ENCODE measurements around the gene DND1.
"Not testable (repeated sequence)": the region's sequence is repeated elsewhere in the genome, so short reads cannot be mapped to it uniquely, and the experiment has no call there.

The DND1 gene

DNA sequence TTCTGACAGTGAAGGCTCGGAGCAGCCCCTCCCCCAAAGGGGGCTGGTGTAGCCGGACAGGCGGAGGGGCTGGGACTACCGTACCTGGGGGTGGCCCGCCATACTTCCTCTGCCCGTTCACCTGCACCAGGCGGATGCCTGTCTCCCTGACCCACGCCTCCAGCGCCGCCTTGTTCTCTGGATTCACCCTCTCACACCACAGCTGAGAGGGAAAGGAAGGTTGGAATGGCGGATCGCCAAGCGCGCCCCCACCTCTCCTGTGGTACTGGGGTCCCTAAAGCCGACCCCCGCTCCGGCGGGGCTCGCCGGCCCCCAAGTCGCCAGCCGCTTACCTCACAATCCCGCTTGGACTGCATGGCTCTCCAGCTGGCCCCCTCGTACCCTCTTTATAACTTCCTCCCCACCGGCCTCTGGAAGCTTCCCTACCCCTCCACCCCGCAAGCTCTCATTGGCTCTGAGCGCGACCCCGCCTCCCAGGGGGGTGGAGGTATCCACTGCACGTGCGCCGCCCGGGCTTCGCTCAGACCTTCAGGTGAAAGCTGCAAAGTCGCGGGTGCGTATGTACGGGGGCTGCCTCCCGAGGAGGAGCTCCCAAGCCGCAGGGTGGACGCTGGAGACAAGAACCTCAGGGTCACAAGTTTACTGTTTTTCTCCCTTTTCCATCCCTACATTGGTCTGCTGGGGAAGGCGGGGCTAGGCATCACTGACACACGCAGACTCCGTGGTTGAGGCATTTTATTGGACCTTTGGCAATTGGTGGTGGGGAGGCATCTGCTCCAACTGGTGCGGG lies at the start of gene DND1:
TSS of gene DND1 (minus strand) at position 390 of the 790 bp plus-strand sequence. CDS start at position 356, 34 bp downstream.
- no peak for DNase-seq

DNA sequence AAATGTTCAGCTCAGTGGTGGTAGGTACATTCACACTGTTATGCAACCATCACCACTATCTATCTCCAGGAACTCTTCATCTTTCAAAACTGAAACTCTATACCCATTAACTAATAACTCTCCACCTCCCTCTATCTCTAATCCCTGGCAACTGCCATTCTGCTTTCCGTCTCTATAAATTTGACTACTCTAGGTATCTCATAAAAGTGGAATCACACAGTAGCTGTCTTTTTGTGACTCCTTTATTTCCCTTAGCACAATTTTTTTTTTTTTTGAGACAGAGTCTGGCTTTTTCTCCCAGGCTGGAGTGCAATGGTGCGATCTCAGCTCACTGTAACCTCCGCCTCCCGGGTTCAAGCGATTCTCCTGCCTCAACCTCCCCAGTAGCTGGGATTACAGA lies 48.0 kb upstream of the DND1 start:
- not testable (repeated sequence) for DNase-seq

DNA sequence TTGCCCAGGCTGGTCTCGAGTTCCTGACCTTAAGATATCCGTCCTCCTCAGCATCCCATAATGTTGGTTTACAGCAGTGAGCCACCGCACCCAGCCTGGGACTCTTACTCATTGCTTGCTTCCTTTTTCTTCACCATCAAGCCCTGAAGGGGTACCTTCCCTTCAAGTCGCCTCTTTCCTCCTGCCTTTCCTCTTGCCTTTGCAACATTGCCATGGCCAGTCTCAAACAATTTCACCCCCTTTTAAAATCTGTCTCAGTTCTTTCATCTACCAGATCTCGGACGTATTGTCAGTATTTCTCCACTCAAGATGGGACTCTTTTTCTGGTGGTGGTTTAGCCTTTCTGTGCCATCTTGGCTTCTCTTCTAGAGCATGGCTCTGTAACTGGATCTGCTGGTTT lies 47.4 kb upstream of the DND1 start:
- peak; percentile 45 for DNase-seq

GRCh38 chr5:140718266-140718592 lies 44.9 kb upstream of the DND1 start:
- DNase-seq = no peak

GRCh38 chr5:140716238-140716637 lies 42.9 kb upstream of the DND1 start:
- not testable (repeated sequence) for DNase-seq

GRCh38 chr5:140713562-140714094 lies 40.3 kb upstream of the DND1 start:
- DNase-seq = no peak

GRCh38 chr5:140711794-140712193 lies 38.4 kb upstream of the DND1 start:
- DNase-seq = no peak

- DNase-seq = peak; percentile 96
These were observed 37.6 kb upstream of the DND1 start for GRCh38 chr5:140710899-140711552.

DNA sequence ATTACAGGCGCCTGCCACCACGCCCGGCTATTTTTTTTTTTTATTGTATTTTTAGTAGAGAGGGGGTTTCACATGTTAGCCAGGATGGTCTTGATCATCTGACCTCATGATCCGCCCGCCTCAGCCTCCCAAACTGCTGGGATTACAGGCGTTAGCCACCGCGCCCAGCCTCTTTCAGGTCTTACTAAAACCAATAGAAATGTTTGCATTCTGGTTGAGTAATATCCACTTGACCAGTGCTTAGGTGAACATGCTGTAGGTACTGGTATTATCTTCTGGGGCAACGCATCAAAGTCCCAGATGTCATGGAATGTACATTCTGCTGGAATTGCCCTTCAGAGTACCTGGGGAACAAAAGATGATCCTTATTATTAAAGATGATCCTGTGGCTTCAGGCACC lies 35.4 kb upstream of the DND1 start:
- not testable (repeated sequence) for DNase-seq

DNA sequence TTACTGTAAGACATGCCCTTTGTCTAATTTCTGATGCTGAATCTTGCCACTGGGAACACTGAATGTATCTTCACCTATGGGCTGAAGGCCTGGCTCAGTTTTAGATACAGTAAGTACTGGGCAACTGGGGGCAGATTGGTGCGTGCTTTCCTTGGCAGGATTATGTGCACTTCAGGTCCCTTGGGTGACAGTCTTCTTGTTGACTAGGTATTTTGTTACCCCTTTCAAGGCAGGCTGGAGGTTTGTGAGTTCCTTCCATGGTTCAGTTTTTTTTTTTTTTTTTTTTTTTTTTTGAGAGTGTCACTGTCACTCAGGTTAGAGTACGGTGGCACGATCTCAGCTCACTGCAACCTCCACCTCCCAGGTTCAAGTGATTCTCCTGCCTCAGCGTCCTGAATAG lies 34.4 kb upstream of the DND1 start:
- DNase-seq = no peak

- peak; percentile 99 for DNase-seq
These were observed 27.1 kb upstream of the DND1 start, which contains the start of gene ZMAT2 for GRCh38 chr5:140700177-140701144. ZMAT2 (plus strand) TSS chr5:140700447; CDS start chr5:140700461, 14 bp downstream.

- no peak for DNase-seq
These were observed 23.6 kb upstream of the DND1 start for GRCh38 chr5:140696891-140697492.

DNA sequence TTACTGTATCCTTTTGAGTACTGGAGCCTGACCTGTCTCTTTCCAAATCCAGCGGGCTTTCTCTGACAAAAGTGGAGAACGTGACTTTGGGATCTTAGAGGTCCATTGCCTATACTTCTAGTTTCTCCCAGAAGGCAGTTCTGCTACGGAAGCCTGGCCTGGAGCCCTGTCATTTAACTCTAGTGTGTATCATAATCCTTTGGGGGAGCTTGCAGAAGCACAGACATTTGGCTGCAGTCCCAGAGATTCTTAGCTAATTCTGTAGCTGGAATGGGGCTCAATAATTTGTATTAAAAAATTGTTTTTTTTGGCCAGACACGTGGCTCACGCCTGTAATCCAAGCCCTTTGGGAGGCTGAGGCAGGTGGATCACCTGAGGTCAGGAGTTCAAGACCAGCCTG lies 20.9 kb upstream of the DND1 start:
- no peak for DNase-seq

DNA sequence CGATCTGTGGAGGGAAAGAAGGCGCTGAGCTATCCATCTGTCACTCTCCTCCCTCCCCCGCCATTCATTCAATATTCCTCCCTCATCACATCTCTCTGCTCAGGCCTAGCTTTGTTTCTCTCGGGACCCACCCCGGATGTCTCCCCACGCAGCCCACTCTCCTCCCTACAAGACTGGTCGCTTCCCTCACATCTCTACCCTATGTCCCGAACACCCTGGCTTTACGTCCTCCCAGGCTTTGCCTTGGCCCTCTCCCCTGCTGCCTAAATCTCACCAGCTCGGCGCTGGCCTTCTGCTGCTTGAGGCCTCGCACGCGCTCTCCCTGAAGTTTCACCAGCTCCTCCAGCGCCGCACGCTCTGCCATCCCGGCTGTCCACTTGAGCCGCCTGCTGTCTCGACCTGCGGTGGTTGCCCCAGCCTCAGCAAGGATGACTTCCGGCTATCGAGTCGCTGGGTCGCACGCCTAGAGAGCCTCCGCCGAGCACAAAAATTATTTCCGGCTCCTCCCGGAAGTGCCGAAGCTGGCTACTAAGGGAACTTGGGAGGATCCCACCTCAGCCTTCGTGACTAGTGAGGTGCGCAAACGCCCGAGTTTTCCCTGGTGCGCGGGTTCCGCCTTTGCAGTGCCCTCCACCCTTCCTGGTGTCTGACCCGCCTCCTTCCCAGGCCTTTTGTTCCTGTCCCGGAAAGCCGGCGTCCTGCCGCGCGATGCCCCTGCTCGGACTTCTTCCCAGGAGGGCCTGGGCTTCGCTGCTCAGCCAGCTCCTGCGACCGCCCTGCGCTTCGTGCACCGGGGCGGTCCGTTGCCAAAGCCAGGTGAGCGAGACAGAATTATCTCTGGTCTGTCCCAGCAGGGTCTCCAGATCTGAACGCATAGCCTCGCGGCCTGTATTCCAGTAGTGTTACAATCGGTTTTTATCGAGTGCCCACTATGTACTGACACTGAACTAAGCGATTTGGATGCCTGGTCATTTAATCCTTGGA lies 17.9 kb upstream of the DND1 start, which contains the start of the genes HARS1 and HARS2:
TSS of gene HARS1 (minus strand) at position 430 of the 984 bp plus-strand sequence. CDS start at position 364, 66 bp downstream.
TSS of gene HARS2 (plus strand) at position 515 of the 984 bp plus-strand sequence. CDS start at position 709, 194 bp downstream.
- DNase-seq = peak; percentile 99

DNA sequence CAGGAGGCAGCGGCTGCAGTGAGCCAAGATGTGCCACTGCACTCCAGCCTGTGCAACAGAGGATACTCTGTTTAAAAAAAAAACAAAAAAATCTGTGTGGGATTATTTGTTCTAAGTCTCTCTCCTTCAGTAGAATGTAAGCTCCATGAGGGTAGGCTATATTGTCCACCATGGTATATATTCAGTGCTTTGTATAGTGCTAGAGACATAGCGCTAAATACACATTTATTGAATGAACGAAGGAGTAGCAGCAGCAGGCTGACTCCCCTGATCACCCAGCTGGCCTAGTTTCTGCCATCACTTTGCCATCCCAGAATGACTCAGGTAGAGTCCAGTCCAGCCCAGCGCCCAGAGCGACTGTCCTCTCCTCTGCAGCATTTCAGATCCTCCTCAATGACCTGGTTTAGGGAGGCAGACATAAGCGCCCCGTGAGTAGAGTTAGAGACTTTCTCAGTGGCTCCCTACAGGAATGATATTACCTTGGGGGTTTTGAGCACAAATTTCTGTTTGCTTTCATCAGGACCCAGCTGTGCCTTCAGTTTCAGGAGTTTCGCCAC lies 17.1 kb upstream of the DND1 start:
- no peak for DNase-seq

GRCh38 chr5:140678993-140679392 lies 5.6 kb upstream of the DND1 start:
- no peak for DNase-seq

DNA sequence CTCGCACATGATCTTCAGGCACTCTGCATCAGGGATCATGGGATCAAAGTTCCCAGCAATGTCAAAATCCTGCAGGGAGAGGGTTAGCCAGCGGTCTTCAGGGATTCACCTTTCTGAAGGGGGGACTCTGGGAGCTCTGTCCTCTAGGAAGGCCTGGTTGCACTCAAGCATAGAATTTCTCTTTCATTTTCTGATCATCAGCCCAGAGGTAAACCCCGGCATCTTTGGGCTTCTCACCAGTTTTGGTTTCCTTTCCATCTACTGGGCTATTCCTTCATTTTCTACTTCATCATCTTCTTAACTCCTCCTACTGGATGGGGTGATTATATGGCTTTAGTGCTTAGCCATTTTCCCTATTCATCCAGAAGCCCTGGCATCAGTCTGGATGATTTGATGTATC lies 4.6 kb upstream of the DND1 start:
- no peak for DNase-seq

- no peak for DNase-seq
These were observed 1.3 kb upstream of the DND1 start for GRCh38 chr5:140674629-140675028.

GRCh38 chr5:140674211-140674610 lies 835 bp upstream of the DND1 start:
- DNase-seq = no peak

DNA sequence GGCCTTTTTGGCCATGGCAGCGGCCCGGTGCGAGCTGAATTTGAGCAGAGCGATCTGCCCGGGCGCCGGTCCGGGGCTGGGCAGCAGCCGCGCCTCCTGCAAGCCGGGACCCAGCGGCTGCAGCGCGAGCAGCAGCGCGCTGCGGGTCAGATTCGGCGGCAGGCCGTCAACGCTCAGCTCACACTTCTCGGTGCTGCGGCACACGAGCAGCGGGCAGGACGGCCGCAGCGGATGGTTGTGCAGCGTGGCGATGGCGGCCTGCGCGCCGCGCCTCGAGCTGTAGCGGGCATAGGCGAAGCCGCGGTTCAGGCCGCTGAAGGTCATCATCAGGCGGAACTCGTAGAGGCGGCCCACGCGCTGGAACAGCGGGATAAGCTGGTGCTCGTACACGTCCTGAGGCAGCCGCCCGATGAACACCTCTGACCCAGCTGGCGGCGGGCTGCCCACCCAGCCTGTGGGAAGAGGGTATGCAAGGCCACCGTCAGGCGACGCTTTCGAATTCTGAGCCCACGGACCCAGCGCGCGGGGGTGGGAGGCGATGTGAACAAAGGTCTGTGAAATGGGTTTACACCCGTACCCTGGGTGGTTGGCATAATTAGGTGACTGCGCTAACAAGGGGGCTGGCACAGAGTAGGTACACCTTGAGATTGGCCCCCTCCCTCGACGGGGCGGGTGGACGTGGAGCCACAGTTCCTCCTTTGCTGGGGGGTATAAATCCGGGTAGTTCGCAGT lies 755 bp downstream of the DND1 start:
- peak; percentile 44 for DNase-seq

Measured in NCI-H69 (cell line).